Adrenal gland (tissue), 12 donors: ENCODE measurements around the gene SREBF1. TPM values are rescaled to one million over a fixed set of nuclear protein-coding genes. Genes with fewer than 3 reads are reported as not detected.
A peak's percentile ranks its signal among the peaks of the same experiment; 100 is the strongest.

Source experiments
- DNase-seq, 7 donors: peaks; one replicate each; pipeline ENCODE4 v3.0.0-alpha.2; 2019 to 2020
- H3K27ac ChIP-seq, 5 donors: fragments of 200-600 bp; sonication (generic) in 4 of 5; 1 replicate in 3 of 5; 2 replicates in 2 of 5; pipeline versions ENCODE4 v1.5.1 to v1.8.0; 2016 to 2020; ENCODE audit warnings: mild to moderate bottlenecking in 1 of 5
- H3K27me3 ChIP-seq: fragments of 200-600 bp; 2 replicates; pipeline ENCODE4 v1.8.0; 2021
- H3K36me3 ChIP-seq, 2 donors: fragments of 200-600 bp; replicated peaks in 1 of 2; 1 replicate in 1 of 2; 2 replicates in 1 of 2; pipeline versions ENCODE4 v1.5.1 to v1.8.0; 2018 to 2022
- H3K4me1 ChIP-seq, 2 donors: fragments of 200-600 bp; replicated peaks in 1 of 2; 1 replicate in 1 of 2; 2 replicates in 1 of 2; pipeline versions ENCODE4 v1.5.1 to v1.8.0; 2018 to 2021
- H3K4me3 ChIP-seq, 4 donors: fragments of 200-600 bp; sonication (generic) in 3 of 4; one replicate each; pipeline ENCODE4 v1.5.1; 2016 to 2018
- H3K9me3 ChIP-seq, 3 donors: fragments of 200-600 bp; sonication (generic) in 1 of 3; replicated peaks in 1 of 3; 1 replicate in 2 of 3; 2 replicates in 1 of 3; pipeline versions ENCODE4 v1.5.1 to v1.8.0; 2016 to 2021
- CTCF ChIP-seq, 6 experiments: fragments of 450-650 bp in 4 of 6; fragments of 200-600 bp in 2 of 6; sonication (generic) in 1 of 6; IDR thresholded peaks; 1 replicate in 5 of 6; 2 replicates in 1 of 6; pipeline versions ENCODE4 v1.5.1 to v1.8.0; 2016 to 2021; ENCODE audit warnings: antibody characterized with exemption in 6 of 6, mild to moderate bottlenecking in 2 of 6, moderate library complexity in 1 of 6
- POLR2A ChIP-seq, 2 donors: fragments of 450-650 bp; IDR thresholded peaks; one replicate each; pipeline ENCODE4 v1.6.1; 2017; ENCODE audit warnings: antibody characterized with exemption in 2 of 2, mild to moderate bottlenecking in 2 of 2, moderate library complexity in 1 of 2
- WGBS, 4 donors: extraction: QIAGEN DNeasy Blood & Tissue Kit in 2 of 4; methylation state at CpG; one replicate each; pipeline versions ENCODE4 v1.1.5 to v1.1.7; 2013 to 2017; 5-methylcytosine and 5-hydroxymethylcytosine counted together
- intact Hi-C, 2 donors: fragments of 100-400 bp; cut with DNase I; formaldehyde crosslinking; loops; one replicate each; pipeline versions ENCODE4 v1.14.1 to v1.15.0; 2022 to 2023
- polyA plus RNA-seq, 3 donors: library from polyadenylated mRNA; stranded (reverse); fragments of 200-250 nt in 2 of 3; fragments of 350-450 nt in 1 of 3; fragmentation: Illumina TruSeq in 1 of 3; extraction: RNeasy Lipid Tissue Mini Kit (QIAGEN cat#74804) in 1 of 3; gene quantifications; one replicate each; pipeline ENCODE4 v1.2.3, GENCODE V29; 2013 to 2014
- total RNA-seq, 9 donors: library from RNA; depleted of rRNA in 4 of 9; stranded (reverse); fragments of >200 nt in 4 of 9; fragments of 120-200 nt in 1 of 9; fragmentation: NEBNext Ultra II Directional in 1 of 9; extraction: Animal tissue kit (Norgen Biotek cat#: 25700) in 1 of 9; gene quantifications; one replicate each; pipeline versions ENCODE4 v1.1.0 to v1.2.4, GENCODE V29; 2013 to 2023
- donor health status: healthy with polysubstance abuse.
- donor health status: Bipolar disorder and iron deficiency.
- donor health status: DM: yes; HTN: yes; CAD: no.
- donor health status: DM: no; HTN: no; CAD: no.
- donor health status: DM: no; HTN: no; CAD: no.
- donor health status: DM: yes; HTN: yes; CAD: no.

Gene SREBF1
- total and polyA plus RNA-seq, 12 donors = 48.2 to 850 (median 576) TPM

GRCh38 chr17:17766077-17766743 is 70.6 kb downstream of the SREBF1 start:
- WGBS, 4 donors = 85 to 90% (median 88%) methylated on average over 17 to 20 of the region's 20 CpGs
- Histone ChIP-seq H3K27ac (peak overlapping the region in 2 of 5 donors; percentile 56 to 59), H3K4me1 (peaks cover 11 to 64% of the 10 kb centered on the region in 2 donors)

GRCh38 chr17:17765359-17766076 is 71.3 kb downstream of the SREBF1 start:
- TF ChIP-seq POLR2A (IDR thresholded peaks at IDR 0.05) = no peak
- TF ChIP-seq CTCF (IDR thresholded peaks at IDR 0.05) = no peak
- H3K27ac ChIP-seq = peak overlapping the region in 1 of 5 donors; percentile 59
- WGBS, 4 donors = 79 to 81% (median 80%) methylated on average over 13 to 14 of the region's 14 CpGs
- H3K4me1 ChIP-seq = peaks cover 11 to 62% of the 10 kb centered on the region in 2 donors
- H3K27me3 ChIP-seq = no peaks in the 10 kb centered on the region
- no peaks in the 10 kb centered on the region for H3K9me3 ChIP-seq
- no peak for DNase-seq
- H3K4me3 ChIP-seq = no peak overlapping the region
- H3K36me3 ChIP-seq = no peaks in the 10 kb centered on the region
- intact Hi-C loops = loop anchor here in 1 of 2 donors (10.0 kb wide), 1 partner anchor 81 kb away; the partner anchor contains the start of gene RAI1

More at GRCh38 chr17:17766077-17766743, 70.6 kb downstream of the SREBF1 start:
- no peaks in the 10 kb centered on the region for H3K27me3 ChIP-seq
- TF ChIP-seq POLR2A (IDR thresholded peaks at IDR 0.05) (no peak), CTCF (IDR thresholded peaks at IDR 0.05) (no peak)
- peak in 1 of 7 donors; percentile 71 for DNase-seq
- H3K9me3 ChIP-seq = no peaks in the 10 kb centered on the region
- intact Hi-C loops = loop anchor here in 1 of 2 donors (10.0 kb wide), 1 partner anchor 81 kb away; the partner anchor contains the start of gene RAI1
- no peak overlapping the region for H3K4me3 ChIP-seq
- H3K36me3 ChIP-seq = no peaks in the 10 kb centered on the region

GRCh38 chr17:17763734-17764133 is 73.1 kb downstream of the SREBF1 start:
- no peak overlapping the region for H3K4me3 ChIP-seq
- 76 to 91% (median 85%) methylated on average over 4 to 5 of the region's 5 CpGs for WGBS, 4 donors
- no peak overlapping the region for H3K27ac ChIP-seq
- H3K4me1 ChIP-seq = peaks cover 10 to 54% of the 10 kb centered on the region in 2 donors
- no peak for DNase-seq
- intact Hi-C loops = loop anchor here in 1 of 2 donors (10.0 kb wide), 1 partner anchor 79 kb away; the partner anchor contains the start of gene RAI1
- TF ChIP-seq CTCF (IDR thresholded peaks at IDR 0.05) (no peak), POLR2A (IDR thresholded peaks at IDR 0.05) (no peak)
- no peaks in the 10 kb centered on the region for H3K9me3 ChIP-seq
- no peaks in the 10 kb centered on the region for H3K36me3 ChIP-seq
- H3K27me3 ChIP-seq = no peaks in the 10 kb centered on the region

- no peak overlapping the region for H3K4me3 ChIP-seq
- peak overlapping the region in 1 of 5 donors; percentile 27 for H3K27ac ChIP-seq
- no peaks in the 10 kb centered on the region for H3K9me3 ChIP-seq
- no peaks in the 10 kb centered on the region for H3K27me3 ChIP-seq
- no peak for TF ChIP-seq CTCF (IDR thresholded peaks at IDR 0.05)
- no peak for TF ChIP-seq POLR2A (IDR thresholded peaks at IDR 0.05)
- peaks cover 5 to 48% of the 10 kb centered on the region in 2 donors for H3K4me1 ChIP-seq
- H3K36me3 ChIP-seq = no peaks in the 10 kb centered on the region
- intact Hi-C loops = loop anchor here in 1 of 2 donors (10.0 kb wide), 1 partner anchor 78 kb away; the partner anchor contains the start of gene RAI1
- 69 to 86% (median 76%) methylated on average over 7 to 9 of the region's 9 CpGs for WGBS, 4 donors
- no peak for DNase-seq
Measured at GRCh38 chr17:17763136-17763535, 73.7 kb downstream of the SREBF1 start.
